SK-N-SH treated with all-trans-retinoic acid at 6 μM for 48 hours (cell line): ENCODE results near the gene CFAP100.

Source experiments
- ATAC-seq: fragments of 200-7000 bp; cut with Tn5 transposase; 3 replicates; pipeline ENCODE4 v1.9.1; 2020; ENCODE audit warnings: mild to moderate bottlenecking, moderate library complexity
- BACH2 ChIP-seq: fragments of 250-450 bp; sonication (Bioruptor Pico); IDR thresholded peaks from 2 replicates; pipeline ENCODE4 v1.9.0; 2021; ENCODE audit warnings: mild to moderate bottlenecking, borderline replicate concordance
- CSDC2 ChIP-seq: fragments of 250-450 bp; sonication (Bioruptor Pico); IDR thresholded peaks from 2 replicates; pipeline ENCODE4 v1.5.0; 2020; ENCODE audit warnings: mild to moderate bottlenecking, moderate library complexity
- ESRRG ChIP-seq: fragments of 250-450 bp; sonication (Bioruptor Pico); IDR thresholded peaks from 2 replicates; pipeline ENCODE4 v1.6.1; 2021; ENCODE audit warnings: mild to moderate bottlenecking
- GLIS3 ChIP-seq: fragments of 250-450 bp; sonication (Bioruptor Pico); IDR thresholded peaks from 2 replicates; pipeline ENCODE4 v1.5.0; 2020; ENCODE audit warnings: mild to moderate bottlenecking, moderate library complexity
- OSR1 ChIP-seq: fragments of 250-450 bp; sonication (Bioruptor Pico); IDR thresholded peaks from 2 replicates; pipeline ENCODE4 v1.8.0; 2022; ENCODE audit warnings: moderate library complexity, mild to moderate bottlenecking, inconsistent platforms
- PPARA ChIP-seq: fragments of 250-450 bp; sonication (Bioruptor Pico); IDR thresholded peaks from 2 replicates; pipeline ENCODE4 v1.5.0; 2020; ENCODE audit warnings: mild to moderate bottlenecking, borderline replicate concordance
- RARB ChIP-seq: fragments of 250-450 bp; sonication (Bioruptor Pico); IDR thresholded peaks from 2 replicates; pipeline ENCODE4 v1.8.0; 2021; ENCODE audit warnings: mild to moderate bottlenecking, moderate library complexity
- SNAI2 ChIP-seq: fragments of 250-450 bp; sonication (Bioruptor Pico); IDR thresholded peaks from 2 replicates; pipeline ENCODE4 v1.5.0; 2020; ENCODE audit warnings: mild to moderate bottlenecking, moderate library complexity
- TCF4 ChIP-seq: fragments of 250-450 bp; sonication (Bioruptor Pico); IDR thresholded peaks from 2 replicates; pipeline ENCODE4 v1.8.0; 2021; ENCODE audit warnings: mild to moderate bottlenecking, moderate library complexity, borderline replicate concordance
- TOX ChIP-seq: fragments of 250-450 bp; sonication (Bioruptor Pico); IDR thresholded peaks from 2 replicates; pipeline ENCODE4 v1.8.0; 2021; ENCODE audit warnings: mild to moderate bottlenecking, moderate library complexity, borderline replicate concordance
- ZFP30 ChIP-seq: fragments of 450-650 bp; formaldehyde crosslinking; IDR thresholded peaks from 2 replicates; pipeline ENCODE4 v1.5.0; 2022; ENCODE audit warnings: mild to moderate bottlenecking, moderate library complexity
- ZNF565 ChIP-seq: fragments of 450-650 bp; formaldehyde crosslinking; conservative IDR thresholded peaks from 2 replicates; pipeline ENCODE4 v1.5.0; 2020; ENCODE audit warnings: low read depth, mild to moderate bottlenecking, moderate library complexity
- ZNF70 ChIP-seq: fragments of 450-650 bp; formaldehyde crosslinking; IDR thresholded peaks from 2 replicates; pipeline ENCODE4 v1.5.0; 2020; ENCODE audit warnings: mild to moderate bottlenecking, moderate library complexity
- ZNF8 ChIP-seq: fragments of 450-650 bp; formaldehyde crosslinking; IDR thresholded peaks from 2 replicates; pipeline ENCODE4 v1.5.0; 2020; ENCODE audit warnings: mild to moderate bottlenecking, moderate library complexity
- TF ChIP-seq, protein P1 (sequence below): fragments of 250-450 bp; sonication (Bioruptor Pico); IDR thresholded peaks from 2 replicates; pipeline ENCODE4 v1.5.1; 2020; ENCODE audit warnings: low read depth, mild to moderate bottlenecking, moderate library complexity
- TF ChIP-seq, protein P2 (sequence below): fragments of 250-450 bp; sonication (Bioruptor Pico); IDR thresholded peaks from 2 replicates; pipeline ENCODE4 v1.5.0; 2020; ENCODE audit warnings: mild to moderate bottlenecking, moderate library complexity
- TF ChIP-seq, protein P3 (sequence below): fragments of 250-450 bp; sonication (Bioruptor Pico); IDR thresholded peaks from 2 replicates; pipeline ENCODE4 v1.8.0; 2020; ENCODE audit warnings: mild to moderate bottlenecking, moderate library complexity, borderline replicate concordance
- TF ChIP-seq, protein P4 (sequence below): fragments of 250-450 bp; sonication (Bioruptor Pico); IDR thresholded peaks from 2 replicates; pipeline ENCODE4 v1.8.0; 2021; ENCODE audit warnings: low read depth, mild to moderate bottlenecking, moderate library complexity, borderline replicate concordance
- TF ChIP-seq, protein P5 (sequence below): fragments of 250-450 bp; sonication (Bioruptor Pico); IDR thresholded peaks from 2 replicates; pipeline ENCODE4 v1.5.1; 2021; ENCODE audit warnings: mild to moderate bottlenecking, moderate library complexity

The CFAP100 gene

DNA sequence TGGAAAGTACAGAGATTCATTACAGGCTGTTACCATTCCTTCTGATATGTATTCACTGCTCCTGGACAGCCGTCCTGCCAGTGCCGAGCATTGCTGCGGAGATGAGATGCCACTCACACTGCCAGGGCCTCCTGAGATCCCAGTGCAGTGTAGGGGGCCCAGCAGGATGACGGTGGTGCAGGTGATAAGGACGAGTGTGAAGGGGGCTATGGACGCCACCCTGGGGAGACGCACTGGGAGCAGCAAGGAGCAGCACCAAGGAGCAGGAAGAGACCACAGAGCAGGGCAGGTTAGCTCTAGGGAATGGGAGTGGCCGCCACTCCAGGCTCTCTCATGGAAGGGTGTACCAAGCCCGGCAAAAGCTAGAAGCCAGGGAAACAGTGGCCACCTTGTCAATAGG is 33.5 kb upstream of the CFAP100 start:
- ATAC-seq: no peak
- TF ChIP-seq ZNF70 (no peak), OSR1 (CRISPR knock-in tag) (no peak), SNAI2 (CRISPR knock-in tag) (no peak), ZNF565 (CRISPR knock-in tag) (no peak), ESRRG (CRISPR knock-in tag) (no peak), TOX (no peak), CSDC2 (CRISPR knock-in tag) (no peak), TCF4 (CRISPR knock-in tag) (no peak), RARB (CRISPR knock-in tag) (no peak), PPARA (CRISPR knock-in tag) (no peak), ZNF8 (CRISPR knock-in tag) (no peak), GLIS3 (CRISPR knock-in tag) (no peak), ZFP30 (CRISPR knock-in tag) (no peak), BACH2 (no peak)
- TF ChIP-seq, protein P1, sequence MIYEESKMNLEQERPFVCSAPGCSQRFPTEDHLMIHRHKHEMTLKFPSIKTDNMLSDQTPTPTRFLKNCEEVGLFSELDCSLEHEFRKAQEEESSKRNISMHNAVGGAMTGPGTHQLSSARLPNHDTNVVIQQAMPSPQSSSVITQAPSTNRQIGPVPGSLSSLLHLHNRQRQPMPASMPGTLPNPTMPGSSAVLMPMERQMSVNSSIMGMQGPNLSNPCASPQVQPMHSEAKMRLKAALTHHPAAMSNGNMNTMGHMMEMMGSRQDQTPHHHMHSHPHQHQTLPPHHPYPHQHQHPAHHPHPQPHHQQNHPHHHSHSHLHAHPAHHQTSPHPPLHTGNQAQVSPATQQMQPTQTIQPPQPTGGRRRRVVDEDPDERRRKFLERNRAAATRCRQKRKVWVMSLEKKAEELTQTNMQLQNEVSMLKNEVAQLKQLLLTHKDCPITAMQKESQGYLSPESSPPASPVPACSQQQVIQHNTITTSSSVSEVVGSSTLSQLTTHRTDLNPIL (CRISPR knock-in tag): no peak
- TF ChIP-seq, protein P2, sequence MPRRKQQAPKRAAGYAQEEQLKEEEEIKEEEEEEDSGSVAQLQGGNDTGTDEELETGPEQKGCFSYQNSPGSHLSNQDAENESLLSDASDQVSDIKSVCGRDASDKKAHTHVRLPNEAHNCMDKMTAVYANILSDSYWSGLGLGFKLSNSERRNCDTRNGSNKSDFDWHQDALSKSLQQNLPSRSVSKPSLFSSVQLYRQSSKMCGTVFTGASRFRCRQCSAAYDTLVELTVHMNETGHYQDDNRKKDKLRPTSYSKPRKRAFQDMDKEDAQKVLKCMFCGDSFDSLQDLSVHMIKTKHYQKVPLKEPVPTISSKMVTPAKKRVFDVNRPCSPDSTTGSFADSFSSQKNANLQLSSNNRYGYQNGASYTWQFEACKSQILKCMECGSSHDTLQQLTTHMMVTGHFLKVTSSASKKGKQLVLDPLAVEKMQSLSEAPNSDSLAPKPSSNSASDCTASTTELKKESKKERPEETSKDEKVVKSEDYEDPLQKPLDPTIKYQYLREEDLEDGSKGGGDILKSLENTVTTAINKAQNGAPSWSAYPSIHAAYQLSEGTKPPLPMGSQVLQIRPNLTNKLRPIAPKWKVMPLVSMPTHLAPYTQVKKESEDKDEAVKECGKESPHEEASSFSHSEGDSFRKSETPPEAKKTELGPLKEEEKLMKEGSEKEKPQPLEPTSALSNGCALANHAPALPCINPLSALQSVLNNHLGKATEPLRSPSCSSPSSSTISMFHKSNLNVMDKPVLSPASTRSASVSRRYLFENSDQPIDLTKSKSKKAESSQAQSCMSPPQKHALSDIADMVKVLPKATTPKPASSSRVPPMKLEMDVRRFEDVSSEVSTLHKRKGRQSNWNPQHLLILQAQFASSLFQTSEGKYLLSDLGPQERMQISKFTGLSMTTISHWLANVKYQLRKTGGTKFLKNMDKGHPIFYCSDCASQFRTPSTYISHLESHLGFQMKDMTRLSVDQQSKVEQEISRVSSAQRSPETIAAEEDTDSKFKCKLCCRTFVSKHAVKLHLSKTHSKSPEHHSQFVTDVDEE (CRISPR knock-in tag): no peak
- TF ChIP-seq, protein P3, sequence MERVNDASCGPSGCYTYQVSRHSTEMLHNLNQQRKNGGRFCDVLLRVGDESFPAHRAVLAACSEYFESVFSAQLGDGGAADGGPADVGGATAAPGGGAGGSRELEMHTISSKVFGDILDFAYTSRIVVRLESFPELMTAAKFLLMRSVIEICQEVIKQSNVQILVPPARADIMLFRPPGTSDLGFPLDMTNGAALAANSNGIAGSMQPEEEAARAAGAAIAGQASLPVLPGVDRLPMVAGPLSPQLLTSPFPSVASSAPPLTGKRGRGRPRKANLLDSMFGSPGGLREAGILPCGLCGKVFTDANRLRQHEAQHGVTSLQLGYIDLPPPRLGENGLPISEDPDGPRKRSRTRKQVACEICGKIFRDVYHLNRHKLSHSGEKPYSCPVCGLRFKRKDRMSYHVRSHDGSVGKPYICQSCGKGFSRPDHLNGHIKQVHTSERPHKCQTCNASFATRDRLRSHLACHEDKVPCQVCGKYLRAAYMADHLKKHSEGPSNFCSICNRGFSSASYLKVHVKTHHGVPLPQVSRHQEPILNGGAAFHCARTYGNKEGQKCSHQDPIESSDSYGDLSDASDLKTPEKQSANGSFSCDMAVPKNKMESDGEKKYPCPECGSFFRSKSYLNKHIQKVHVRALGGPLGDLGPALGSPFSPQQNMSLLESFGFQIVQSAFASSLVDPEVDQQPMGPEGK (CRISPR knock-in tag): no peak
- TF ChIP-seq, protein P4, sequence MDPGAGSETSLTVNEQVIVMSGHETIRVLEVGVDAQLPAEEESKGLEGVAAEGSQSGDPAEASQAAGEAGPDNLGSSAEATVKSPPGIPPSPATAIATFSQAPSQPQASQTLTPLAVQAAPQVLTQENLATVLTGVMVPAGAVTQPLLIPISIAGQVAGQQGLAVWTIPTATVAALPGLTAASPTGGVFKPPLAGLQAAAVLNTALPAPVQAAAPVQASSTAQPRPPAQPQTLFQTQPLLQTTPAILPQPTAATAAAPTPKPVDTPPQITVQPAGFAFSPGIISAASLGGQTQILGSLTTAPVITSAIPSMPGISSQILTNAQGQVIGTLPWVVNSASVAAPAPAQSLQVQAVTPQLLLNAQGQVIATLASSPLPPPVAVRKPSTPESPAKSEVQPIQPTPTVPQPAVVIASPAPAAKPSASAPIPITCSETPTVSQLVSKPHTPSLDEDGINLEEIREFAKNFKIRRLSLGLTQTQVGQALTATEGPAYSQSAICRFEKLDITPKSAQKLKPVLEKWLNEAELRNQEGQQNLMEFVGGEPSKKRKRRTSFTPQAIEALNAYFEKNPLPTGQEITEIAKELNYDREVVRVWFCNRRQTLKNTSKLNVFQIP (CRISPR knock-in tag): no peak
- TF ChIP-seq, protein P5, sequence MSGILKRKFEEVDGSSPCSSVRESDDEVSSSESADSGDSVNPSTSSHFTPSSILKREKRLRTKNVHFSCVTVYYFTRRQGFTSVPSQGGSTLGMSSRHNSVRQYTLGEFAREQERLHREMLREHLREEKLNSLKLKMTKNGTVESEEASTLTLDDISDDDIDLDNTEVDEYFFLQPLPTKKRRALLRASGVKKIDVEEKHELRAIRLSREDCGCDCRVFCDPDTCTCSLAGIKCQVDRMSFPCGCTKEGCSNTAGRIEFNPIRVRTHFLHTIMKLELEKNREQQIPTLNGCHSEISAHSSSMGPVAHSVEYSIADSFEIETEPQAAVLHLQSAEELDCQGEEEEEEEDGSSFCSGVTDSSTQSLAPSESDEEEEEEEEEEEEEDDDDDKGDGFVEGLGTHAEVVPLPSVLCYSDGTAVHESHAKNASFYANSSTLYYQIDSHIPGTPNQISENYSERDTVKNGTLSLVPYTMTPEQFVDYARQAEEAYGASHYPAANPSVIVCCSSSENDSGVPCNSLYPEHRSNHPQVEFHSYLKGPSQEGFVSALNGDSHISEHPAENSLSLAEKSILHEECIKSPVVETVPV (CRISPR knock-in tag): no peak

DNA sequence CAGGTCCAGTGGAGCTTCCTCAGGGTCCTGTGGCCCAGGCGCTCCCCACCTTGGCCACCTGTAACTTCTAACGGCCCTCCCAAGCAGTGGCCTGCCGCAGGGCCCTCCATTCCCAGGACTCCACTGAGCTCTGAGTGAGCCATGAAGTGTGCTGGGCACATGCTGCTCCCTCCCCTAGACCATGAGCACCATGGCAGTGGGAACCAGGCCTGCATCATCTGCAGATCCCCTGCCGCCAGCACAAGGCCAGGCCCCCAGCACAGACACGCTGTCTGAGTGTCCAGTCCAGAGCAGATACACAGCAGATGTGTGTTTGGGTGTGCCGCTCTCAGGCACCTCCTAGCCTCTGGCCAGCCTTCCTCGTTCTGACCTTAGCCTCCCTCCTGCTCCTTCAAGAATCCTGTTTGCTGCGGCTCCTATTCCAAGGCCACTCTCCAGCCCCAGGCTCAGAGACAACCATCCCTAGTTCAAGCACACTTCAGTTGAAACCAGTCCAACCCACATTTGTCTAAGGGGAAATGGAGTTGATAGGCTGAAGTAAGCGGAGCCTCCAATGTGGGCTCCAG is 30.5 kb upstream of the CFAP100 start:
- TF ChIP-seq ZNF70: no peak
- TF ChIP-seq, protein P2 (CRISPR knock-in tag): no peak
- no peak for TF ChIP-seq RARB (CRISPR knock-in tag)
- no peak for ATAC-seq
